HK-2 (cell line): ENCODE data around the gene CDK5RAP3.
"Not testable (repeated sequence)": the region's sequence is repeated elsewhere in the genome, so short reads cannot be mapped to it uniquely, and the experiment has no call there.

ENCODE experiments used
- DNase-seq: peaks from one replicate; pipeline ENCODE4 v3.0.0-alpha.2; 2018; ENCODE audit not compliant: unreplicated experiment

CDK5RAP3 gene

DNA sequence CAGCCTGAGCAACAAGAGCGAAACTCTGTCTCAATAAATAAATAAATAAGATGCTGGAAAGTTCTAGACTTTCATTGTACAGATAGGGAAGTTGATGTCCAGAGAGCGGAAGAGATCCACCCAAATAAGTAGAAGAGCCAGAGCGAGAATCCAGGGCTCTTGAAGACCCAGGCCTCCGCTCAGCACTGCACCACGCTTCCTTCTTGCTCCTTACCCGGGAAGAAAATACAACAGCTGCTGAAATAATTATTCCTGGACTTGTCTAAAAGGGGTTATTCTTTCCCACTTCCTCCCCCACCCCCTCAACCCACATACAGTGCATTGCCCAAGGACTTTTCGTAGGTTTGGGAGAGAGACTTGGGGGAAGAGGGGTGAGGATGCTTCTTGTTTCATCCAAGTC is 26.7 kb downstream of the CDK5RAP3 start:
- no peak for DNase-seq

DNA sequence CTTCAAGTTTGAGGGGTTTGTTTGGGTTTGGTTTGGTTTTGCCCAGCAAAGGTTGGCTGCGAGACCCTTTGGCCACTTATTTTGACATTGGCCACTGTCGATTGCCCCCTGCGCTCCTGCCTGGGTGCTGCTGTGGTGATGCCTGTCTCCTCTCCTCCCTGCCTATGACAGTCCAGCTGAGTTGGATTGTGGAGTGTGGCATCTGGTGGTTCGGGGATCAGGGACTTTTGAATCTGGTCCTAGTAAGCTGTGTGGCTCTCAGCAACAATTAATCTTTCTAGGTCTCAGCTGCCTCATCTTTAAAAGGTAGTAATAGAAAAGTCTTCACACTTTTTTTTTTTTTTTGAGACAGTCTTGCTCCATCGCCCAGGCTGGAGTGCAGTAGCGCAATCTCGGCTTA is 27.1 kb downstream of the CDK5RAP3 start:
- DNase-seq, result no peak

DNA sequence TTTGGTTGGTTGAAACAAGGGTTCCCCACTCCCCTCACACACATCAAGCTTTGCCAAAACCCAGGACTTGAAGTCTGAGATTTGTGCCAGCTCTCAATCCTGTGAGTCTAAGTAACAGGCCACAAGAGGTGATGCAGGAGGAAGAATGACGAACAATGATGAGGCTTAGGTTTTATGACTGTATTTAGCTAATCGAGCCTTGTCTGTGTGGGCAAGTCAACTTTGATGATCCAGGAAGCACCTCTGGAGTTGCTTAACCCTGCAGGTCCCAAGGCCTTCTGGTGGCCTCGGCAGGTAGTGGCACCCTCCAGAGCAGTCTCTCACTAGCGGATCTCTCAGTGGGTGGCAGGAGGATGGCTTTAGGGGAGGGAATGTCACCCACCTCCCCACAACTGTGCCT is 28.7 kb downstream of the CDK5RAP3 start:
- DNase-seq, result no peak

DNA sequence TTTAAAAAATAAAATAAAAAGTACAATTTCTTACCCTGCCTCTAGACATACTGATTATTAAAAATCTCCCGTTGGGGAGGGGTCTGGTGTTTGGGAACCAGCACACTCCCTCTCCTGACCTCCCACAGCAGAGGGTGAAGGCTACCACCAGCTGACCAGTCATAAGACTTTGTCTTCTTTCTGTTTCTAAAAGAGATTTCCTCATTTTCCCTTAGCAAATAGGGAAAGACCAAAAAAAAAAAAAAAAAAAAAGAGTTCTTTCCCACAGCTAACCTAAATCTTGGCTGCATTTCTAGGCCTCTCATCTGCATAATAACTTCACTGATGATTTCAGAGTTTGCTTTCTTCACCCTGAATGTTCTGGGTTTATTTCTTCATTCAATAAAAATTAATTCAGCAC is 30.3 kb downstream of the CDK5RAP3 start:
- DNase-seq, result no peak

DNA sequence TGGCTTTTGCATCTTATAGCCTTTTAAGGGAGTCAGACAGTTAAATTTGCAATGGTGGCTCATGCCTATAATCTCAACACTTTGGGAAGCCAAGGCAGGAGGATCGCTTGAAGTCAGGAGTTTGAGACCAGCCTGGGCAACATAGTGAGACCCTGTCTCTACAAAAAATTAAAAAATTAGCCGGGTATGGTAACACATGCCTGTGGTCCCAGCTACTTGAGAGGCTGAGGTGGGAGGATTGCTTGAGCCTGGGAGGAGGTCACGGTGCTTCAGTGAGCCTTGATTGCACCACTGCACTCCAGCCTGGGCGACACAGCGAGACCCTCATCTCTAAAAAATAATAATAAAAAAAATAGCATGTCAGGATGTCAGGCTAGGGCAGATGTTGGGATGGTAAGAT is 30.7 kb downstream of the CDK5RAP3 start:
- DNase-seq, result not testable (repeated sequence)

DNA sequence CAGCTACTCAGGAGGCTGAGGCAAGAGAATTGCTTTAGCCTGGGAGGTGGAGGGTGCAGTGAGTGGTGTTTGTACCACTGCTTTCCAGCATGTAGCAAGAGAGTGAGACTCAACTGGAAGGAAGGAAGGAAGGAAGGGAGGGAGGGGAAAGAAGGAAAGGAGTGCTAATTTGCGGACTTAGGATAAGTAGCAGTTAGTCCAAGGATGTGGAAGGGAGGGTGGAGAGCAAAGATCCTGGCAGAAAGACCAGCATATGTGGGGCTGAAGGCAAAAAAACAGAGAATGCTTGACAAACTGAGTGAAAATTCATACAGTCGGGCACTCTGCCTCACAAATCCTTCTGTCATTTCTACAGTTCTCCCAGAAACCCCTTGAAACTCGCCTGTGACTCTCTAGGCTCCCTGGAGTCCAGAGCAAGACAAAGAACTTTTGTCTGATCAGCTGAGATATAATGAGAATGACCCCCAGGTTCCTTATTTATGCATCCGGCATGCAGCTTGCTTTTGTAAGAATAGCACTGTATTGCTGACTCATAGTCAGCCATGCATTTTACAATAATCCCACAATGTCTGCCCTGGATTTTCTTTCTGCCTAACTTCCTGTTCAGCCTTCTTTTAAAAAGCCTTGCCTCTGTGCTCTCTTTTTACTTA is 31.5 kb downstream of the CDK5RAP3 start:
- peak; percentile 23 for DNase-seq

DNA sequence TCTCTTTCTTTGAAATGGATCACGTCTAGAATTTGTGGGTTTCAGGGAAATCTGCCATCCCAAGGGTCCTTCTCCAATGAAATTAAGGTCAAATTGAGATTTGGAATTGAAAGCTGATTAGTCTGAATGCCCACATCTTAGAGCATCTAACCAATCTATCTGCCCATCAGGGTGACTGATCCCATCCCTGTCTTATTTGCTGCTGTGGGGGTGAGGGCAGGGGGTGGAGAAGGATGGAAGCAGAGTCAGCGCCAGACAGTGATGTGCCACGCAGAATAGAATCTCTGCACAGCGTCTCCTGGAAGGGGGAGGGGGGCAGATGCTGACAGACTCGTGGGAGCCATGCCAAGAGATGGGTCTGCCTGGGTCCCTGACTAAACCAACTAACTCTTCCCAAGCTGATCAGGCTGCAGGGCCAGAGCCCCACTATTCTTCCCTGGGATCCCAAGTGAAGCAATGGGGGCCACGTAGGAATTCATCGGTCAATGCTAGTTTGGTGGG is 32.1 kb downstream of the CDK5RAP3 start:
- DNase-seq, result no peak

DNA sequence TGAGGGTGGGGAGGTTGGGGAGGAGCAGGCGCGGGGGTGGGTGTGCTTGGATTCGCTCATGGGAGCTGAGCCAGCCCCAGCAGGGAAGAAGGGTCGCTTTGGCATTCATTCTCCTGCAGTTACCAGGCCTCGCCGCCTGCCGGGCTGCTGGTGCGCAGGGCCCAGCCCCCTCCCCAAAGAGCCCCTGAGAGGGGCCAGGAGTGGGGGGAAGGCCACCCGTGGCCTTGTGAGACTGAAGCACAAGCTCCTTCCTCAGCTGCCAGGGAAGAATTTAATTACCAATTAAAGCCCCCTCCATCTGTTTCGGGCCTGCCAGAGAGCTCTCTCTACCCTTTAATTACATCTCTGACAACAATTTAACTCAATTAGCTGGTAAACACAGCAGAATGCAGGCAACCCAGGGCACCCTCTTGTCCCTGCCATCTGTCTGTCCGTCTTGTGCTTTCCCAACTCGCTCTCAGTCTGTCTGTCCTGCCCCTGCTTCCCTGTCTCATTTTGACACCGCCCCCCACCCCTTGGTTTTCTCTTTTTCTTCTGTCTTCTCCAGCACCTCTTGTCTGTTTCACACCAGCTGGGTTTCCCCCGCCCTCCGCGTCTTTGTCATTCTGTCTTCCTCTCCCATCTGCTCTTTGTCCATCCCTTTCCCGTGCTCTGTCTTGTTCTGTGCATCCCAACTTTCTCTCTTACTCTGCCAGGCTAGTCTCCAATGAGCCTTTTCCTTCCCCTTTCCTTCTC is 32.7 kb downstream of the CDK5RAP3 start:
- no peak for DNase-seq

DNA sequence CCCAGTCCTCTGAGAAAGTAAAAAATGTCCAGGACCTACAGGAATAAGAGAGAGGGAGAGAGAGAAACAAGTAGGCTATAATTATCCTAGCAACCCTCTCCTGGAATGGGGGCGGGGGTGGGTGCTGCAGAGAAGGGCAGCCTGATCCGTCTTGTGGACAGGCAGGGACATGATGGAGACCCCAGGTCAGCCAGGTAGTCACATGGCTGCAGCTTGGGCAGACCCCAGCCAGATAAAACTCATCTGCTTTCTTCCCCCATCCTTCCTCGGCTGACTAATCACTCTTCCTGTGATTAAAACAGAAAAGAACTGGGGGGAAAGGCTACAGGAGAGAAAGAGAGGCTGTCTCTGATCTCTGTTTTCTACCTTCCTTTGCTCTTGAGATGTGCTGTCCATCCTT is 34.1 kb downstream of the CDK5RAP3 start:
- no peak for DNase-seq

DNA sequence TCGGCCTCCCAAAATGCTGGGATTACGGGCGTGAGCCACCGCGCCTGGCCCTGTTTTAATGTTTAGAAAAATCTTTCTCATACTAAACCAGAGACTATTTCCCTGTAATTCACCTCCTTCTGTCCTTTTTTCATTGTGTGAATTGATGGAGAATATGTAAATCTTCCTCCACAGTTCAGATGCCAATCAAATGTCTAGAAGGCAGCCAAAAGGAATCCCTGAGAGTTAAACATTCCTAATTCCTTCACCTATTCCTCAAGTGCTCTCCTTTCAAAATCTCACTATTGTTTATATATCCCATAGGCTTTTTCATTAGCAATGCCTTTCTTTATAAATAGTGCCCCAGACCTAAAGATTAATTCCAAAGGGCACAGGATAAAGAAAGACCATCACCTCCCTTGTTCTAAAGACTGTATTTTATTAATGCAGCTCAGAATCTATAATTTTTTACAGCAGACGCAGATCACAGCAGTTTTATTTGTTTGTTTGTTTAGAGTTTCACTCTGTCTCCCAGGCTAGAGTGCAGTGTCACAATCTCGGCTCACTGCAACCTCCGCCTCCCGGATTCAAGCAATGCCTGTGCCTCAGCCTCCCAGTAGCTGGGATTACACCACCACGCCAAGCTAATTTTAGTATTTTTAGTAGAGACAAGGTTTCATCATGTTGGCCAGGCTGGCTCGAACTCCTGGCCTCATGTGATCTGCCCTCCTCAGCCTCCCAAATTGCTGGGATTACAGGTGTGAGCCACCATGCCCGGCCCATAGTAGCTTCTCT is 36.2 kb downstream of the CDK5RAP3 start:
- no peak for DNase-seq

DNA sequence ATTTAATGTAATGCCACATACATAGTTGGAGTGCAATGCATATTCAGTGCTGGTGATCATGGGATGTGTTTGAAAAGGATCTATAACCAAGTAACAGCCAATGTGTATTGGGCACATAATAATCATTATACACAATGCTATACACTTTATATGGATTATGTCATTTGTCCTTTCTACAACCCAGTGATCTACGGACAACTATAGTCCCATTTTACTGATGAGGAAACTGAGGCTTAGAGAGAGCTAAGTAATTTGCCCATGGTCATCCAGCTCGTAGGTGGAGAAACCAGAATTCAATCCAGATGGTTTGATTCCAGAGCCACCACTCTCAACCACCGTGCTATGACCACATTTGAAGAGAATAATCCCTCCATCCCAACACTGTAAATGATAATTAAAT is 39.3 kb downstream of the CDK5RAP3 start:
- no peak for DNase-seq

DNA sequence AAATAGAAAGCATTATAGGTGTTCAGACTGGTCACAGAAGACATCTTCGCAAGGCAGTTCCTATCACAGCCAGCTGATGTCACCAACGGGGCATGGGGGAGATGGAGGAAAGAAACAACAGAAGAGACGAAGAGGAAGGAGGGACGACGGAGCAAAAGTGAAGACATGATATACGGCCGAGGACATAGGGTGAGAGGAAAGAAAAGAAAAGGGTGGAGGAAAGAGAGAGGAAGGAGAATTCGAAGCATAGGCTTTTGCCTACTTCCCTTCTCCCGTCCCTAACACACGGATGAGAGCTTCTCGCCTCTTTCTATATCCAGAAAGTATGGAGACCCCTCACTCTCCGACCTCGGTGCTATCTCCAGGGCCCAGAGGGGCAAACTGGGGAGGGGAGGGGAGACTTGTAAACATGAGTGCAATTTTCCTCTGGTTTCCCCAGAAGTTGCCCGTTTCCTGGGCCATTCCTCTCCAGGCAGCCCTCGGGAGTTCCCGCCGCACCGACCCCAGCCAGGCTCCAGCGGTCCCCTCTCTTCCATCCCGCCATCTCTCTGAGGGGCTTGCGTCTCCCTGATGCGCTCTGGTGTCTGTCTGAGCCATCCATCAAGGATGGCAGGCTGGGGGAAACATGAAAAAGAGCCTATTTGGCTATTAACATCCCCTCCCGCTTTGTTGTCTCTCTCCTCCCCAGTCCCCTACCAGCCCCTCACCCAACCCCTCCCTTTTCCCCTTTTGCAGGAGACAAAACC is 40.7 kb downstream of the CDK5RAP3 start:
- no peak for DNase-seq

DNA sequence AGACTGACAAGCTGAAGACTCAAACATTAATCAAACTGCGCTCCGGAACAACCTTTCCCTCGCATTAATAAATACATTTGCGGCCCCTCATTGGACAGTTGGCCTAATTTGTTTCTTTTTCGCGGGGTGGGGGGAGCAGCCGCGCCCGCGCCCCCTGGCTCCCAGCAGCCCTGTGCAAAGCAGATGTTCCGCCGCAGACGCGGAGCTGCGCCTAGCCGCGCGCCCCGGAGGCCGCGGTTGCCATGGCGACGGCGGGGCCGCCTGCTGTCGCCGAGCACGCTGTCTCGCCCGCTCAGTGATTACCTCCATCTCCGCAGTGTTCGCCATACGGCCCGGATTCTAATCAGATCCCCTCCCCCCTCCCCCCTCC is 41.2 kb downstream of the CDK5RAP3 start:
- no peak for DNase-seq

DNA sequence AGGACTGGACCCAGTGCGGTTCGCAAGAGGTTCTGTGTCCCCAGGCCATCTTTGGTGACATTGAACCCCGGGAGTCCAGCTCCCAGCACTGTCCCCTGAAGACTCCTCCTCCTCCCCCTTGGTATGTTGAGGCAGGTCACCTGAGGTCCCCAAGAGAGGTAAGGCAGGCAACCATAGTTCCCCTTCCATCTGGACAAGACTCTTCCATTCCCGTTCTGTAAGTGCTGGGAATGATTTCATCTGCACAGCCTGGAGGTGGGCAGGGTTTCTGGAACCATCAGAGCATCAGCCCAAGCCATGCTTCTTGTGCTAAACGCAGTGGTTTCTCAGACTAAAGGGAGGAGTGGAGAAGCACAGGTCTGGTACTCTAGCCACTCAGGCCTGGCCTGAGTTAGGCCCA is 41.7 kb downstream of the CDK5RAP3 start:
- DNase-seq, result no peak

DNA sequence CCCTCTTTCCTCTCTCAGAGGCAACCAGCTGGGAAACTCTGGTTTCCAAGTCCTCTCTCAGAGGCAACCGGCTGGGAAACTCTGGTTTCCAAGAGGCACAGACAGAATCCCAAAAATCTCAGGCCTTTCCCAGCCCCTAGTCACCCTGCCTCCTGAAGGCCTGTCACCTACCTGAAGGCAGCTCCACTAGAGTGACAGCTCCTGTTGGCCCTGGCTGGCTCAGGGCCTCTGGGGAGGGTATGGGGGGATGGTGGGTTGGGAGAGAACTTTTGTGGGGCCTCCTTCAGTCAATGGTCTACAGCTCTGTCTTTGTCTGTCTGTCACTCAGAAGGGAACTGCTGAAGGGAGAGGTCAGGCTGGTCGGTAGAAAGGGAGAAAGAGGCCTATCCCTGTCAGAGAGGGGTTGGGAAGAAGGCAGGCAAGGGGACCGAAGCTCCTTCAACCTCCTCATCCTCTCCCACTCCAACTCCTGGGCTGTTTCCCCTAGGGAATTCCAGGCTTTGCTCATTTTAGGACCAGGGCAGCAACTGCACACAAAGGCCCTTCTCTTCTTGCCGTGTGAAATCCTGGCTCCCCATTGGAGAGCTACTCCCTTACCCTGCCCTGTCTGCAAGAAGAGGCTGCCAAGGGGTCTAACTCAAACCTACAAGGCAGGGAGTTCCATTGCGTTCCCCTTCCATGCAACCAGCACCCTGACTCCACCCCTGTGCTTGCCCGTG is 43.1 kb downstream of the CDK5RAP3 start:
- DNase-seq, result no peak

DNA sequence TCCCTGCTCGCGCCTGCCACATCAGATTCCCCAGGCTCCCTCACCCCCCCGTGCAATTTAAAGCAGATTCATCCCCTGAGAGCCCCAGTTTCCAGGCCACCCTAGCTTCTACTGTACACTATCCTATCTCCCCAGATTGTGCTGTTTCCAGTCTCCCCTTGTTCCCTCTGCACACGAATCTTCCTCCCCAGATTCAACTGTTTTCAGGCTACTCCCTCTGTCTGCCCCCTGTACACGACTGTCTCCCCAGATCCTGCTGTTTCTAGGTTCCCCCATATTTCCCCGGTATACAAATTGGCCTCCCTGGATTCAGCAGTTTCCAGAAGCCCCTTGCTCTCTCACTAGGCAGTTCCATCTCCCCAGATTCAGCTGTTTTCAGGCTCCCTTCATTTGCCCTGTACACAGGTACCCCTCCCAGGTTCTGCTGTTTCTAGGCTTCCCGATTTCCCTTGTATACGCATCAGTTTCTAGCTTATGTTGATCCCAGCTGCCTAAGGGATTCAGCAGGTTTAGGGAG is 43.7 kb downstream of the CDK5RAP3 start:
- no peak for DNase-seq

DNA sequence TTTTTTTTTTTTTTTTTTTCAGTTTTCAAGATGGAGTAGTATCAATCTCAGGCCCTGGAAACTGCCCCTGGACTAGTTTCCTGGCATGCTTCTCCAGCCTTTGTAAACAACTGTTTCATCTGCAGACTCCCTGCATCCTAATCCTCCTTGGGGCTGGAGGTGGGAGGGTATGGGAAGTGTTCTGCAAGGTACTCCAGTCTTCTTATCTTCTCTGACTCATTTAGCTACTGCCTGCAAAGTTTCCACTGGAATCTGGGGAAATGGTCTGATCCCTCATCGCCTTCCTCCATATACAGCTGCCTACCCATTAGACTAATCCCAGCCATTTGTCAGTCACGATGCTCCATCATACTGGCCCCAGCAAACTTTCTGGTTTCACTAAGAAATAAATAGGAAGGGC is 45.2 kb downstream of the CDK5RAP3 start:
- no peak for DNase-seq

DNA sequence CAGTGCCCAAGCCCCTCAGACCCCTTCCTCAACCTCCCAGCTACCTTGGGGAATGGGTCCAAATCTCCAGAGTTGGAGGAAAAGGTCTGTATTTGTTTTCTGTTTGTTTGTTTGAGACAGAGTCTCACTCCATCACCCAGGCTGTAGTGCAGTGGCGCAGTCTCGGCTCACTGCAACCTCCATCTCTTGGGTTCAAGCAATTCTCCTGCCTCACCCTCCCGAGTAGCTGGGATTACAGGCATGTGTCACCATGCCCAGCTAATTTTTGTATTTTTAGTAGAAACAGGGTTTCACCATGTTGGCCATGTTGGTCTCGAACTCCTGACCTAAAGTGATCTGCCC is 46.9 kb downstream of the CDK5RAP3 start:
- not testable (repeated sequence) for DNase-seq

DNA sequence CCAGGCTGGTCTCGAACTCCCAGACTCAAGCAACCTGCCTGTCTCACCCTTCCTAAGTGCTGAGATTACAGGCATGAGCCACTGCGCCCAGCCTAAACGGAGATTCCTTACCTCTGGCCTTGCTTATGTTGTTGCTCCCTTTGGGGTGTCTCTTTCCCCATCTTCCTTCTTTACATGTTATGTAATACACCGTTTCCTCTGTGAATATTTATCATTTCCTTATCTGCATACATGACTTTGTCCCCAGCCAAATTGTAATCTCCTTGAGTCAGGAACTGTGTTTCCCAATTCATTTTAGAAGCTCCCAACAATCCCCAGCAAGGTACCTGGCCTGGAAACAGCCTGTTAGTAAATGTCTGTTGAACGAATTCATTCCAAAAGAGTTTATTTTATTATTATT is 51.0 kb downstream of the CDK5RAP3 start:
- no peak for DNase-seq

DNA sequence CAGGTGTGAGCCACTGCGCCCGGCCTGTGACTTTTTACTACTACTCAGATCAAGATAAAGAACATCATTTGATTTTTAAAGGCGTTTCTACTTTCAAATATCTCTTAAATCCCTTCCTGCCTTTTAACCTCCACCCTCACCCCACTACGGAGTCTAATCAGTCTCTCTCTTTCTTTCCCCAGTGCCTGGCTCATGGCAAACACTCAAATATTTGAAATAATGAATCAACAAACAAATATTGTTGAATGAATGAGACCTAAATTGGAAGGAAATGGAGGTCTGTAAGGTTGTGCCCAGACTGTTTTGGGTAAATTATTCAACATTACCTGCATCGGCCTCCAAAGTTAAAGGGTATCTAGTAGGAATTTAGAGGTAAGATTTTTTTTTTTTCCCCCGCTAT is 52.0 kb downstream of the CDK5RAP3 start:
- DNase-seq, result no peak

DNA sequence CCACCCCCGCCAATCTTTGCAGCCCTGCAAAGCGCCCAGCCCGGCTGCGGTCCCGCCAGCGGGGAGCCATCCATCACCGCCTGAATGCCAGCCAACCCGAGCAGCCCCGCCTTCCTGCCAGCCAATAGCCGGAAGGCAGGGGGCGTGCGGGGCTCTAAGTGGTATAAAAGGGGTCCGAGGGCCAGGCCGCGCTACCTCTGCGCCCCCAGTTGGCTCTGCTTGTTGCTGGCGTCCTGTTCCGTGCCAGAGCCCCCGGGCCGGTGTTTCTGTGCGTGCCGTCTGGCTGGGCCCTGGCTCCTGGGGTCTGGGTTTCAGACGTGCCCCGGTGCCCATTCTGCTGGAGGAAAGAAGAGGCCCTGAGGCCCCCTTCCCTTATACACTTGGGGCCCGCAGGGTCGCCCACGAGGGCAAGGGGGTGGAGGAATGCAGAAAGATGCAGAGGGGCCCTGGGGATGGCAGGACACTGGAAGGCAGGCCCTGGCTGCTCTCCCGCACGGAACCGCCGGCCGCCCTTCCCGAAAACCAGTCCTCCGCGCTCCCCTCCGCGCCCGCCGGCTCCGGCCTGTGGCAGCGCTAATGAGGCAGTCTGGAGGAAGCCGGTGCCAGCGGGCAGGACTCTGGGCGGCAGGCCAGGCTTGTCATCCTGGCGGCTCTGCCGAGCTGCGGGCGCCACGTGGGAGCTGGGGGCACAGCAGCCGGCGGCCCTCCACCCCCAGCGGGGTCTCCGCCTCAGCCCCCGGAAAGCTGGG is 52.7 kb downstream of the CDK5RAP3 start:
- peak; percentile 87 for DNase-seq
